SIG-M5 treated with dmso at 0.1 percent for 504 hours (cell line): ENCODE measurements around the gene SMC1B.
"Not testable (repeated sequence)": the region's sequence is repeated elsewhere in the genome, so short reads cannot be mapped to it uniquely, and the experiment has no call there.

Source experiments
- DNase-seq: peaks from one replicate; lab custom pipeline; 2025; ENCODE audit not compliant: unreplicated experiment; lab: John Stamatoyannopoulos, UW

The SMC1B gene

DNA sequence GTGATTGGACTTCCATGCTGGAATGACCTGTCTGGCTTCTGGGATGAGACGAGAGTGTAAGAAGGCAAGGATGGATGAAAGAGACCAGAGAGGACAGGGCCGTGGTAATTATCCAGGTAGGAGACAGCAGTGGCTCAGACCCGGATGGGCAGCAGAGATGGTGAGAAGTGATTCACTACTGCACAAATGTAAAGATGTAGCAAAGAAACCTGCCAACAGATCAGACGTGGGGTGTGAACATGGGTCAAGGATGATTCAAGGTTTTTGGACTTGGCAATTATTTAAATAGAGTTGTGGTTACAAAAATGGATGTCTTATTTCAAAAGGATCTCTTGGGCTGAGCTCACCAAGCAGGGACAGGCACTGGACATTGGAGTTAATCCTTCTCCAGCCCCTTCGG is 32.8 kb upstream of the SMC1B start:
- DNase-seq: no peak

DNA sequence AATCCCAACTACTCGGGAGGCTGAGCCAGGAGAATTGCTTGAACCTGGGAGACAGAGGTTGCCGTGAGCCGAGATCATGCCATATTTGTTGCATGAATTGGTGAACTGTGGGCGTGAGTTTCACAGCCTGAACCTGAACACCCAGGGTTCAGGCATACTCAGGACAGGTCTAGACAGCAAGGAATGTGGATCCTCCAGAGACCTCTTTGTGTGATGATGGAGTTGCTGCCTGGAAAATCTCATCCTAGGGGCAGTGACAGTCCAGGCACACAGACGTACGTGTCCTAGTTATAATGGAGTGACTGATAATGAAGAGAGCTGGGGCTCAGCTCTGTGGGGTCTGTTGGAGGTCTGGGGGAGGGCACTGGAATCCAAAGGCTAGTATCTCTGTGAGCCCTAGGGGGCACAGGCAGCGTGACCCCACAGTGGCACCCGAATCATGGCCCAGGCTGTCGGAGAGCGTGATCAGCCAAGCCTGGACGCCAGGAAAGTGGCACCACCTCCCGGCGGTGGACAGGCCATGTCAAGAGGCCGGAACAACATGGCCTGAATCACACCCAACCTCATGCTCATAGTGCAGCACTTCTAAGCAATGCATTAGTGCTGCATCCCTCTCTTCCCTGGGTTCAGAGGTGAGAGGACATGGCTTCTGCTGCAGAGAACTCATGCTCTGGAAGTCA is 31.8 kb upstream of the SMC1B start:
- DNase-seq: no peak

DNA sequence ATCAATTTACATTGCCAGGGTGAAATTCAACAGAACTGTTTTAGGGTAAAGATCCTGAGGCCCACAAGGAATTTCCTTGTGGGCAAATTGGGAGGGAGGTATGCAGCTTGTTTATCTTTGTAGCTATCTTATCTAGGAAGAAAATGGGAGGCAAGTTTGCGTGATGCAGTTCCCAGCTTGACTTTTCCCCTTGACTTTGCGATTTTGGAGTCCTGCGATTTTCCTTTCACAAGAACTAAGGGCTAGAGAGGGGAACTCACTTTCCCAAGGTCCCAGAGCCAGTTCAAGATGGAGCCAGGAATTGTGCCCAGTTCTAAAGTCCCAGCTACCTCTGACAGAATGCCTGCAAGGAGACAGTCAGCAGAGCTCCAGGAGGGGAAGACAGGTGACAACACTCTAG is 30.8 kb upstream of the SMC1B start:
- no peak for DNase-seq

DNA sequence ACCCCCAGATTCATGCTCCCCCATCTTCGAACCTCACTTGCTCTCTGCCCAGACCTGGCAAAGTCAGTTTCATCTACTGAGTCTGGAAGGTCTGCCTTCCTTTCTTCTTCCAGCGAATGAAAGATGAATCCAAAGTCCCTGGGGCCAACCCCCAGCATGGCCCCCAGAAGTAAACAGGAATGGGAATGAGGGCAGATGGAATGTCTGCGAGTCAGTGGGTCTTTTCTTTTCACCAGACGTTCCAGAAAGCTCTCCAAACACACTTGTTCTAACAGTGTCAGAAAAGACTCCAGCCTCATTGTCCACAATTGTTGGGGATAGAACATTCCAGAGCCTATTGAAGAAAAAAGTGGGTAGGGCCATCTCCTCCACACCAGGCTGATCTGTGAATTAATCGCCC is 28.7 kb upstream of the SMC1B start:
- no peak for DNase-seq

DNA sequence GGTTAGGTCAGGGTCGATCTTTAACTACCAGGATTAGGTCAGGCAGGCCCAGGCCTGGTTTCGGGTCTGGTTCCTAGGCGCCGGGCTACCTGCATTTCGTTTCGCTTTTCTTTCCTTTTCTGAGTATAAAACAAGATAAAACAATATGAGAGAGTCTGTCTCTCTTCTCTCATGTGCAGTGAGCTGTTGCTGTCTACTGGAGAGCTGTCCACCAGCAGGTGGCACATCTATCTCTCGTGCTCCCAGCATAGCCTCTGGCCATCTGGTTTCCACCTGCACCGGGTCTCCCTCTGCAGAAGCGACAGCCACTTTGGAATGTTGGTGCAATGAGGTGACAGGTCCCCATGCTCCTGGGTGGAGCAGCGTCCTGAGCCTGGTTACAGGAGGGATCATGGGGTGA is 27.7 kb upstream of the SMC1B start:
- DNase-seq: no peak

DNA sequence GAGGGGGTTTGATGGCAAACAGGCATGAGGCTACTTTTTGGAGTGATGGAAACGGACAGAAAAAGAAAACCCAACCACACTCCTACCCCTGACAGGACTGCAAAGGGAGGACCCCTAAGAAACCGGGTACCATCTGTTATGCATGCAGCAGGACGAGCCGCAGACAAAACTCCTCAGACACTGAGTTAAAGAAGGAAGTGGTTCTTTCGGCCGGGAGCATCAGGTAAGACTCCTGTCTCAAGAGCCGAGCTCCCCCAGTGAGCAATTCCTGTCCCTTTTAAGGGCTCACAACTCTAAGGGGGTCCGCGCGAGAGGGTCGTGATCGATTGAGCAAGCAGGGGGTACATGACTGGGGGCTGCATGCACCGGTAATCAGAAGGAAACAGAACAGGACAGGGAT is 27.3 kb upstream of the SMC1B start:
- DNase-seq: not testable (repeated sequence)

DNA sequence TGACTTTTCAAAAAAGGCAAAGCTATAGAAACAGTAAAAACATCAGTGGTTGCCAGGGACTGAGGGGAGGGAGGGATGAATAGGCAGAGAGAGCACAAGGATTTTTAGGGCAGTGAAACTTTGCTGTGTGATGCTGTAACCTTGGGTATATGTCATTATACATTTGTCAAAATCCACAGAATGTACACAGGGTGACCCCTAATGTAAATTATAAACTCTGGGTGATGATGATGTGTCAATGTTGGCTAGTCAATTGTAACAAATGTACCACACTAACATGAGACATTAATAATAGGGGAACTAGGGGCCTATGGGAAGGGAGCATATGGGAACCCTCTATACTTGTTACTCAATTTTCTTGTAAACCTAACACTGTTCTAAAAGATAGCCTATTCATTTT is 24.9 kb upstream of the SMC1B start:
- no peak for DNase-seq

DNA sequence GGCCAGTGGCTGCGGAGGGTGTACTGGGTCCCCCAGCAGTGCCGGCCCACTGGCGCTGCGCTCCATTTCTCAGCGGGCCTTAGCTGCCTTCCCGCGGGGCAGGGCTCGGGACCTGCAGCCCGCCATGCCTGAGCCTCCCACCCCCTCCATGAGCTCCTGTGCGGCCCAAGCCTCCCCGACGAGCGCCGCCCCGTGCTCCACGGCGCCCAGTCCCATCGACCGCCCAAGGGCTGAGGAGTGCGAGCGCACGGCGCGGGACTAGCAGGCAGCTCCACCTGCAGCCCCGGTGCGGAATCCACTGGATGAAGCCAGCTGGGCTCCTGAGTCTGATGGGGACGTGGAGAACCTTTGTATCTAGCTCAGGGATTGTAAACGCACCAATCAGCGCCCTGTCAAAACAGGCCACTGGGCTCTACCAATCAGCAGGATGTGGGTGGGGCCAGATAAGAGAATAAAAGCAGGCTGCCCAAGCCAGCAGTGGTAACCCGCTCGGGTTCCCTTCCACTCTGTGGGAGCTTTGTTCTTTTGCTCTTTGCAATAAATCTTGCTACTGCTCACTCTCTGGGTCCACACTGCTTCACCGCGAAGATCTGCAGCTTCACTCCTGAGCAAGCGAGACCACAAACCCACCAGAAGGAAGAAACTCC is 23.6 kb upstream of the SMC1B start:
- not testable (repeated sequence) for DNase-seq

DNA sequence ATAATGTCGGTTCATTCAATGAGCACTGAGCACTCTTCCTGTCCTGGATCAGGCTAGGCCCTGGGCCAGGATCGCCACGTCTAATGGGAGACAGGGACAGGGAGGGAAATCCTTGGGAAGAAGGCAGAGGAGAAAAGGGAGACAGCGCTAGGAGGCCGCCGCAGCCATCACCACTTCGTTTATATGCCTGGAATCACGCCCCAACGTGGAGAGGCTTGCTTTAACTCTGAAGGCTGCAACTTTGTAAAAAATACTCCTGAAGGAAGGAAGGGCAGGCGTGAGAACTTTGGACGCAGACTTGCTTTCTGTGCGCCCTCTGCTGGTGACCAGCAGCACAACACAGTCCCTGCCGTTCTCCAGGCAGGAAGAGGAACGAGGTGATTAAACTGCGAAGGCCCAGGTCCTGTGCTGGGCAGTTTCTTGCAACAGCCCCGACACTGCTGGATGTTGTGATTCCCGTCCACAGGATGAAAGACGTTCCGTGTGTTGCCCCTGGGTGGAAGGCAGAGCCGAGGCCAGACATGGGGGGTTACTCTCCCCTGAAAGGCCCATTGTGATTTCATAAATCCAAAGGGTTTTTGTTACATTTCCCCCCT is 22.2 kb upstream of the SMC1B start:
- DNase-seq: peak; percentile 70

DNA sequence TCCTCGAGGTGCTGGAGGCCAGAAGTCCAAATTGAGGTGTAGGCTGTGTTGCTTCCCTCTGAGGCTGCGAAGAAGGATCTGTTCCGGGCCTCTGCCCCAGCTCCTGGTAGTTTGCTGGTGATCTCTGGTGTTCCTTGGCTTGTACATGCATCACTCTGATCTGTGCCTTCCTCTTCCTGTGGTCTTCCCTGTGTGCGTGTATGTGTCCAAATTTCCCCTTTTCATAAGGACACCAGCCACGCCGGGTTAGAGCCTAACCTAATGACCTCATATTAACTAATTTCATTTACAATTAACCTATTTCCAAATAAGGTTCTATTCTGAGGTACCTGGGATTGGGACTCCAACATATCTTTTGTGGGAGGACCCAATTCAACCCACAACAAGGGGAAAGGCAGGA is 21.6 kb upstream of the SMC1B start:
- no peak for DNase-seq

DNA sequence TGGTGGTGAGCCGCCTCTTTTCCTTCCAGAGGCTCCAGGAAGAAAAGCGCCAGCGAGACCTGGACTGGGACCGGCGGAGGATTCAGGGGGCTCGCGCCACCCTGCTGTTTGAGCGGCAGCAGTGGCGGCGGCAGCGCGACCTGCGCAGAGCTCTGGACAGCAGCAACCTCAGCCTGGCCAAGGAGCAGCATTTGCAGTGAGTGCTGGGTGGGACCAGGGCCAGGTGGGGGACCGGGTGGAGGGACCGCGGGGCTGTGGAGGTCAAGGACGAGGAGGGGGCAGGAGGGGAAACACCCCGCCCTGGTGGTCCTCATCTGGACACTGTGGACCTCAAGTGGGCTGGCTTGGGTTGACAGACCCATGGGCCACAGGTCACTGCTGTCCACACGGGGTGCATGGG is 17.5 kb upstream of the SMC1B start:
- DNase-seq: no peak

DNA sequence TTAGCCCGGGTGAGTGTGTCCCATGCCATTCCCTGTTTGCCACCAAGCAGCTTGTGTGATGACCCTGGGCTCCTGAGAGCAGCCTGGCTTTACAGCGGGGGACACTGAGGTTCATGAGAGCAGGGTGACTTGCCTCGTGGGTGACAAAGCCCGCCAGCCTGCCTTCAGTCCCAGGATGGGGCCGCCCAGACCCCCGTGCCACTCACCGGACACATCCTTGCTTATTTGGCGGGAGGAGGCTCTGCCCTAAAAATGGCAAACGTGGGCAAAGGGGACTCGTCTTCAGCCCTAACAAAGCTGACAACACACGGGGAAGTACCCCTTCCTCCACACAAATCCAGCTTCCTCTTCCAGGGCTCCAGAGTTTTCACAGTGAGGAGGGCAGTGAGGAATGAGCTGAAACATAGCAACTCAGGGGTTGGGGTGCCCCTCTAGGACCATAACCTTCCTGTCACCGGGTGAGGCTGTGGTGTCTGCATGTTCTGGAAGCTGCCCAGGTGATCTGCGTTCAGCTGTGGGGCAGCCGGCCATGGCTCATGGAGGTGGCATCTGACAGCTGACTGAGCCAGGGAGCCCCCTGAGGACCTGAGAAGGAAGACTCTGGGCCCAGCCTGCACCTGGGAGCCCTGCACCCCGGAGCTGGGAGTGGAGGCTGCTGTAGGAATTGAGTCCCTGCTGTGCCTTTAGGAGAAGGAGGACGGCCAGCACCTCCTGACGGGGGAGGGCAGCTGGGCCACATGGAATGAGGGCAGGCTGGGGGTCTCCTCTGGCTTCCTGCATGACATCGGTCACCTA is 16.8 kb upstream of the SMC1B start:
- DNase-seq: no peak

DNA sequence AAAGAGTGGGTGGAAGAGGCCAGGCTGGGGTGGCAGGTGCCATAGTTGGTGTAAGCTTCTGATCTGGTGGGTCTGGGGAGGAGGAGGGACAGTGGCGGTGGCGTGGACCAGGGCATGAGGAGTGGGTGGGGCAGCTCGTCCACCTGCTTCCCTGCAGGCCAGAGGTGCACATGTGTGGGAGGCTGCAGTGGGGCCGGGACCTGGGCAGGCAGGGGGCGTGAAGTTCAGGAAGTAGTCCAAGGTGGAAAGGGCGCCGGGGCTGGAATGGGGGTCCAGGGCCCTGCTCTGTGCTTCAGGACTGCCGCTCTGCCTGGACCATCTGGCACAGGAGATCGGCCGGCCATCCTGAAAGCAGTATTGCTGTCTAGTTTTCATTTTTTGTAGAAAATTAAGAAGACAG is 16.0 kb upstream of the SMC1B start:
- DNase-seq: no peak

DNA sequence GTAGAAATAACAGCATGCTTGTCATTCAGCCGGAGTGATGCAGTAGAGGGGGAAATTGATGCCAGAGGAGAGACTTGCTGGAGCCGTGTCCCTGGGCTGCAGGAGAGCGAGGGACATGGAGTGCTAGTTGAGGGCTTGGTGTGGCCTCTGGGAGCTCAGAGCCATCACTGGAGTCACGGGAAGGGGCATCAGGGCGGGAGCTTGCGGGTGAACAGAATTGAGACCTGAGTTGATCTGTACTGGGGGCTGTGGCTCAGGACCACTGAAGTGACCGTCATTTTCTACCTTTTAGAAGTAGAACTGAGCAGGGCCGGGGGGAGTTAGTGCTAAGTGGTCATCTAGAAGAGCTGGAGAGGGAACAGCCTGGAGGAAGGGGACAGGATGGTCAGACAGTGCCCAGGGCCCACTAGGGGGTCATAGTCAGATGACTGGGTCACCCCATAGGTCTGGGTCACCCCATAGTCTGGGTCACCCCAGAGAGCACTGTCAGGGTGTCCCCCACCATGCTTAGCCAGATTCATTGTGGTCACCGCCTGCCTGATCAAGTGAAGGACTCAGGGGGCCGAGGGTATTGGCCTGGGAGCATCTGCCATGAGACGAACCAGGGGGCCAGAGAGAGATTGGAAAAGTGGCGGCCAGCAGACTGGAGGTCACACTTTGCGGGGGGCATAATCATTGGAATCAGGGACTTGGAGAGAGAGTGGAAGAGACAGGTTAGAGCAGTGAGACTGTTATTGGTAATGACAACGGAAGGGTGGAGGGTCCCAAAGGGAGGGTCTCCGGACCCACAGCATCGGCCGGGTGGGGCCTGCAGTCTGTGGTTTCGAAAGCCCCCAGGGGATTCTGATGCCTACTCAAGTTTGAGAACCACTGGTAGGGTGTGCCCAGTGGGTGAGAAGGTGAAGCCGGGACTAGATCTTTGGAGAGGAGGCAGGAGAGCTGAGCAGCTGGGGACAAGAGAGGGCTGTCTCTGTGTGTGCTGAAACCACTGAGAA is 15.3 kb upstream of the SMC1B start:
- DNase-seq: no peak

DNA sequence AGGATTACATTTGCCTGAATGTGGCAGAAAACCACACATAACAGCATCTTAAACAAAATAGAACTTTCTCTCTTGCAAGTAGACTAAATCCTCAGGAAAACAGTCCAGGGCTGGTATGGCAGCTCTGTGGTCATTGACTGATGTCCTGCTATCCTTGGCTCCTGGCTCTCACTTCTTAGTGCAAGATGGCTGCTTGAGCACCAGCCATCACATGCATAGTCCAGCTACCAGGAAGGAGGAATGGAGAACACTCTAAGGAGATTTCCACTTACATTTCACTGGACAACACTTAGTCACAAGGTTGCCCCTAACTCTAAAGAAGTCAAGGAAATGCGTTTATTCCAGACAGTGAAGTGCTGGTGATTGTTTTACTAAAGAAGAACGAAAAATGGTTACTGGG is 13.7 kb upstream of the SMC1B start:
- no peak for DNase-seq

DNA sequence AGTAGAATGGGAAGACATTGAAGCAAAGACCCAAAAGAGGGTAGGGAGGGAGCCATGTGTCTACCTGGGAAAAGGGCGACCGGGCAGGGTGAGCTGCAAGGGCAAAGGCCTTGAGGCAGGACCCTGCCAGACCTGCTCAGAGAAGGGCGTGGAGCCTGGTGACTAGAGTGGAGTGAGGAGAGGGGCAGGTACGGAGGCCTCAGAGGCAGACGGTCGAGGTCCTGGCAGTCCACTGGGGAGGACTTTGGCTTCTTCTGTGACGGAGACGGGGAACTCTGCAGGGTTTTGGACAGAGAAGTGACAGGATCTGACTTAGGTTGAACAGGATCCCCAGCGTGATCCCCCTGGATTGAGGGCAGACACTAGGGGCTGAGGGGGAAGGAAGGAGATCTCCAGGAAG is 13.0 kb upstream of the SMC1B start:
- DNase-seq: no peak

DNA sequence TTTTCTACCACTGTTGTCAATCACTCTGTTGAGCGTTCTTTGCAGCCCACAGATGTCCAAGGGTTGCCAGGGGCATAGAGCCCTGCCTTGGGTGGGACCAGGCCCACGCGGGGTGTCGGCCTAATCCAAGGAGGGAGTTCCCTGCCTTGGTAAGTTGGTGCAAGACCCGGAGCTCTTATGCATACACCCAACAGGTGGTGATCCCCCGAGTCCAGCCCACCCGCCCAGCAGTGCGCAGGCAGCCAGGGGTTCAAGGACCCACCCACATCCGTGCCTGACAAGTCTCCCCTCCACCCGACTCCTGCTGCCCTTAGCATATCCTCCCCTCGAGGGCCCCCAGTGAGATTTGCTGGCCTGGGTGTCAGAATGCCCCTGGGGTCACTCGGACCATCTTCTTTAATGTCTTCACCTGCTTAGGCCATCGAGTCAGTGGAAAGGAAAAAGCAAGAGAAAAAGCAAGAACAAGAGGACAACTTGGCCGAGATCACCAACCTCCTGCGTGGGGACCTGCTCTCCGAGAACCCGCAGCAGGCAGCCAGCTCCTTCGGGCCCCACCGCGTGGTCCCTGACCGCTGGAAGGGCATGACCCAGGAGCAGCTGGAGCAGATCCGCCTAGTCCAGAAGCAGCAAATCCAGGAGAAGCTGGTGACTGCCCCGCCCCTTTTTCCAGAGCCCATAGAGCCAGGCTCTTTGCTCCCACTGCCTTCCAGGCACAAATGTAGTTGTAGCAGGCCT is 12.3 kb upstream of the SMC1B start:
- no peak for DNase-seq

DNA sequence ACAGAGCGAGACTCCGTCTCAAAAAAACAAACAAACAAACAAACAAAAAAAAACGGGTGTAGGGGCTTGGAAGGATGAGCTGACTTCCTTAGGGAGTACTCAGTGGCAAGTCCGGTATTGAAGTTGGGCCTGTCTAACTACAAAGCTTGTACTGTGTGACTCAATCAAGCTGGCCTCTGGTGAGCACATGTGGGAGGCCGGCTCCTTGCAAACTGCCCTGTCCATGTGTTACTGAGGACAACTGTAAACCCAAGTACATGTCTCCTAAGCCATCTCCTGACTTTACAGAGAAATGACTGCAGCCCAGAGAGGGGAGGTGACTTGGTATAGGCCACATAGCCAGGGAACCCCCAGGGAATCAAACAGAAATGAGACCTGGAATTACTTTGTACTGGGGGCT is 11.7 kb upstream of the SMC1B start:
- DNase-seq: no peak

DNA sequence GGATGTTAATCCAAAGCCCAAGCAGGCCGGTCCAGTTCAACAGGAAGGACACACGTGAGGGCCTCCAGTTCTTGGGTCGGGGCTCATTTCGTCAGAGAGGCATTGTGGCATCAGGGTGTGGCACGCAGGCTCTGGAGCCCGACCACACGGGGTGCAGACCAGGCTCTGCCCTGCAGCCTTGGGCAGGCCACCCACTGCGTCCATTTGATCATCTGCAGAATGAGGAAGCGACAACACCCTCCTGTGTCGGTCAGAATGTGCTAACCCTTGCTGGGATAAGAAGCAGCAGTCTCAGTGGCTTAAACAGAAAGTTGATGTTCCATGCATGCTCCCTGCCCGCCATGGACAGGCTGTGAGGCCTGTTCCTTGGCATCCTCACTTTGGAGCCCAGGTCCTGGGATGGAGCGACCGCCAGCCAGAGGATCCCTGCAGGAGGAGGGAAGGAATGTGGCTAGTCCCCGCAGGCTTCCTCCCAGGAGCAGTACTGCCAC is 10.9 kb upstream of the SMC1B start:
- DNase-seq: peak; percentile 51

DNA sequence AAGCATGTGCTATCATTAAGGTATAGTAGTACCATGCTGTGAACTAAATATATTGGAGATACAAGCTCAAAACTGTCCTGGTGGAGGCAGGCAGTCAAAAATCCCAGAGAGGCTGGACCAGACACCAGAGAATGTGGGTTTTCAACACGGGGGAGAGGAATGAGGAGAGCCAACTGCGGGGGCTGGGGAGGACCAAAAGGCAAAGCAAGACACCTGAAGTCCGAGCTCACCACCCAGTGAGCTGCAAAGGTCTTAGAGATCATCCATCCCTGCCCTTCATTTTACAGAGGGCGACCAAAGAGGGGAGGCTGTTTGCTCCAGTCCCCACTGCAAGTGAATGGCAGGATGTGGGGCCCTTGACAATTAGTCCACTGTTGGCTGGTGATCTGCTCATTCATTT is 10.1 kb upstream of the SMC1B start:
- no peak for DNase-seq
